ENCODE measurements around the gene DCX.

- TF ChIP-seq, protein P1, sequence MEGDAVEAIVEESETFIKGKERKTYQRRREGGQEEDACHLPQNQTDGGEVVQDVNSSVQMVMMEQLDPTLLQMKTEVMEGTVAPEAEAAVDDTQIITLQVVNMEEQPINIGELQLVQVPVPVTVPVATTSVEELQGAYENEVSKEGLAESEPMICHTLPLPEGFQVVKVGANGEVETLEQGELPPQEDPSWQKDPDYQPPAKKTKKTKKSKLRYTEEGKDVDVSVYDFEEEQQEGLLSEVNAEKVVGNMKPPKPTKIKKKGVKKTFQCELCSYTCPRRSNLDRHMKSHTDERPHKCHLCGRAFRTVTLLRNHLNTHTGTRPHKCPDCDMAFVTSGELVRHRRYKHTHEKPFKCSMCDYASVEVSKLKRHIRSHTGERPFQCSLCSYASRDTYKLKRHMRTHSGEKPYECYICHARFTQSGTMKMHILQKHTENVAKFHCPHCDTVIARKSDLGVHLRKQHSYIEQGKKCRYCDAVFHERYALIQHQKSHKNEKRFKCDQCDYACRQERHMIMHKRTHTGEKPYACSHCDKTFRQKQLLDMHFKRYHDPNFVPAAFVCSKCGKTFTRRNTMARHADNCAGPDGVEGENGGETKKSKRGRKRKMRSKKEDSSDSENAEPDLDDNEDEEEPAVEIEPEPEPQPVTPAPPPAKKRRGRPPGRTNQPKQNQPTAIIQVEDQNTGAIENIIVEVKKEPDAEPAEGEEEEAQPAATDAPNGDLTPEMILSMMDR (IDR thresholded peaks at IDR 0.05; ENCODE audit: insufficient read depth, low read length, poor library complexity, severe bottlenecking): no peak
- no peak for TF ChIP-seq EZH2phosphoT487 (conservative IDR thresholded peaks at IDR 0.05; ENCODE audit: low read length)
These were observed 48.3 kb downstream of the DCX start for GRCh38 chrX:111363741-111364140.
